Caco-2 (cell line): ENCODE data around the gene RINL. TPM values are rescaled to one million over a fixed set of nuclear protein-coding genes. Genes with fewer than 3 reads are reported as not detected.

Experiments
- BruUV-seq: library from RNA; stranded (reverse); fragments of 400-500 nt; replicated peaks from 2 replicates; lab custom pipeline; 2021; lab: Mats Ljungman, UMichigan
- CTCF ChIA-PET: fragments of 300-600 bp; sonication (Branson Sonifier 250); formaldehyde crosslinking; loops from one replicate; lab custom pipeline; 2022; ENCODE audit warnings: antibody characterized with exemption; lab: Charles Lee
- POLR2A ChIA-PET: fragments of 300-600 bp; sonication (Branson Sonifier 250); formaldehyde crosslinking; loops from one replicate; lab custom pipeline; 2022; ENCODE audit warnings: antibody characterized with exemption; lab: Charles Lee
- DNase-seq, 2 experiments: peaks; one replicate each; pipeline versions ENCODE4 v3.0.0 to v3.0.0-alpha.2; 2020 to 2022
- H3K27me3 ChIP-seq: replicated peaks from 2 replicates; pipeline ENCODE4 v1.6.0; 2011; ENCODE audit warnings: low read length; ENCODE audit not compliant: control insufficient read depth, insufficient read depth
- H3K36me3 ChIP-seq: 2 replicates; pipeline ENCODE4 v1.5.1; 2011; ENCODE audit warnings: low read length; ENCODE audit not compliant: control insufficient read depth, insufficient read depth
- H3K4me1 ChIP-seq: fragments of 250-450 bp; sonication (Bioruptor Pico); 2 replicates; pipeline ENCODE4 v1.5.1; 2020; ENCODE audit warnings: mild to moderate bottlenecking
- H3K4me3 ChIP-seq: 2 replicates; pipeline ENCODE4 v1.5.1; 2011; ENCODE audit warnings: low read depth, mild to moderate bottlenecking, control low read depth, low read length
- H3K9me3 ChIP-seq: fragments of 250-450 bp; sonication (Bioruptor Pico); 2 replicates; pipeline ENCODE4 v1.5.1; 2020; ENCODE audit warnings: mild to moderate bottlenecking, moderate library complexity
- H3K27ac Mint-ChIP-seq: one replicate; pipeline ENCODE4 v1.8.0; 2022; ENCODE audit warnings: mixed read lengths; ENCODE audit not compliant: unreplicated experiment
- H3K27me3 Mint-ChIP-seq: one replicate; pipeline ENCODE4 v1.8.0; 2022; ENCODE audit warnings: mixed read lengths; ENCODE audit not compliant: insufficient read depth, unreplicated experiment
- H3K36me3 Mint-ChIP-seq: one replicate; pipeline ENCODE4 v1.8.0; 2022; ENCODE audit warnings: mild to moderate bottlenecking, mixed read lengths; ENCODE audit not compliant: insufficient read depth, unreplicated experiment
- H3K4me1 Mint-ChIP-seq: one replicate; pipeline ENCODE4 v1.8.0; 2022; ENCODE audit warnings: low read depth, mixed read lengths; ENCODE audit not compliant: unreplicated experiment
- H3K4me3 Mint-ChIP-seq: one replicate; pipeline ENCODE4 v1.8.0; 2022; ENCODE audit warnings: mild to moderate bottlenecking, moderate library complexity, mixed read lengths; ENCODE audit not compliant: unreplicated experiment
- H3K9me3 Mint-ChIP-seq: one replicate; pipeline ENCODE4 v1.8.0; 2022; ENCODE audit warnings: mixed read lengths; ENCODE audit not compliant: unreplicated experiment
- intact Hi-C: fragments of 100-400 bp; cut with micrococcal nuclease; formaldehyde crosslinking; loops from one replicate; pipeline ENCODE4 v1.10.0; 2022; ENCODE audit not compliant: unreplicated experiment
- total RNA-seq: library from RNA; stranded (reverse); gene quantifications from 2 replicates; pipeline ENCODE4 v1.2.3, GENCODE V29; 2022
- TF ChIP-seq, protein P1 (sequence below), 2 experiments: fragments of 200-600 bp in 1 of 2; IDR thresholded peaks; 1 replicate in 1 of 2; 2 replicates in 1 of 2; pipeline versions ENCODE4 v1.5.1 to v1.8.0; 2011 to 2022; ENCODE audit warnings: antibody characterized with exemption in 1 of 2, control low read depth in 1 of 2, inconsistent platforms in 1 of 2, low read depth in 1 of 2, low read length in 1 of 2, mild to moderate bottlenecking in 1 of 2, moderate library complexity in 1 of 2; ENCODE audit not compliant: insufficient read depth in 1 of 2, severe bottlenecking in 1 of 2, unreplicated experiment in 1 of 2

Gene RINL
- total RNA-seq, 1 experiment from 2014 or later = 1.9 TPM

DNA sequence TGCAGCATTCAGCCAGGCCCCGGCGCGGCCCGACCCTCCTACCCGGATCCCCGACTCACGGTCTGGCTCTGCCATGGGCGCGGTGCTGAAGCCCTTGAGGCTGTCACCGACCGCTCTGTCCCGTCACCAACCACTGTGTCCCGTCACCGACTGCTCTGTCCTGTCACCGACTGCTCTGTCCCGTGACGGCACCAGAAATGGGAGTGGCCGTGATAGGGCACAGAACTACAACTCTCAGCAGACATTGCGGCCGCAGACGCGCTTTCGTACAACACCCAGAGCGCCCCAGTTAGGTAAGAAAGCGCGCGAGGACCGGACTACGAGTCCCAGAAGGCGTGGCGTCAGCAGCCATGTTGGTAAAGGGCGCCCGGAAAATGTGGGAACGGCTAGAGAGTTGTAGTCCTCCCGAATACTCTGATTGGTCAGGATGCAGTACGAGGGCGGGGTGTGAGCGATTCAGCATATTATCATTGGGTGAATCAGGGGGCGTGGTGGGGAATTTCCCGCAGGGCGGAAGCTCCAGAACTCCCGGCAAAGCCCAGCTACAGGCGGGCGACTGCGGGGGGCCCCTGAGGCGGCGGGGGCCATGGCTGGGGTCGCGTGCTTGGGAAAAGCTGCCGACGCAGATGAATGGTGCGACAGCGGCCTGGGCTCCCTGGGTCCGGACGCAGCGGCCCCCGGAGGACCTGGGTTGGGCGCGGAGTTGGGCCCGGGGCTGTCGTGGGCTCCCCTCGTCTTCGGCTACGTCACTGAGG, 21.5 kb upstream of the RINL start, which contains the start of the genes NFKBIB and SIRT2:
TSS of gene NFKBIB (plus strand) at position 523 of the 755 bp plus-strand sequence. CDS start at position 587, 64 bp downstream.
TSS of gene SIRT2 (minus strand) at position 172 of the 755 bp plus-strand sequence. CDS start at position 75, 97 bp downstream.
- ChIA-PET CTCF (interaction anchor here (0.5 to 1.9 kb wide), 7 partner anchors 12 to 497 kb away, joined by 3 to 24 read pairs (median 5); partner anchors contain the start of genes FAM98C, MRPS12 and SARS2), POLR2A (interaction anchor here (0.5 to 1.9 kb wide), 17 partner anchors 9 to 536 kb away, joined by 3 to 27 read pairs (median 4); partner anchors contain the start of genes ACTN4, ECH1, EIF3K and FAM98C)
- intact Hi-C loops = loop anchor here (1.0 kb wide), 2 partner anchors 31 to 49 kb away; partner anchors contain the start of genes MRPS12 and SARS2
- TF ChIP-seq, protein P1, sequence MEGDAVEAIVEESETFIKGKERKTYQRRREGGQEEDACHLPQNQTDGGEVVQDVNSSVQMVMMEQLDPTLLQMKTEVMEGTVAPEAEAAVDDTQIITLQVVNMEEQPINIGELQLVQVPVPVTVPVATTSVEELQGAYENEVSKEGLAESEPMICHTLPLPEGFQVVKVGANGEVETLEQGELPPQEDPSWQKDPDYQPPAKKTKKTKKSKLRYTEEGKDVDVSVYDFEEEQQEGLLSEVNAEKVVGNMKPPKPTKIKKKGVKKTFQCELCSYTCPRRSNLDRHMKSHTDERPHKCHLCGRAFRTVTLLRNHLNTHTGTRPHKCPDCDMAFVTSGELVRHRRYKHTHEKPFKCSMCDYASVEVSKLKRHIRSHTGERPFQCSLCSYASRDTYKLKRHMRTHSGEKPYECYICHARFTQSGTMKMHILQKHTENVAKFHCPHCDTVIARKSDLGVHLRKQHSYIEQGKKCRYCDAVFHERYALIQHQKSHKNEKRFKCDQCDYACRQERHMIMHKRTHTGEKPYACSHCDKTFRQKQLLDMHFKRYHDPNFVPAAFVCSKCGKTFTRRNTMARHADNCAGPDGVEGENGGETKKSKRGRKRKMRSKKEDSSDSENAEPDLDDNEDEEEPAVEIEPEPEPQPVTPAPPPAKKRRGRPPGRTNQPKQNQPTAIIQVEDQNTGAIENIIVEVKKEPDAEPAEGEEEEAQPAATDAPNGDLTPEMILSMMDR (IDR thresholded peaks at IDR 0.05; ENCODE audit: insufficient read depth in 1 of 2, low read depth in 1 of 2, low read length in 1 of 2, severe bottlenecking in 1 of 2, unreplicated experiment in 1 of 2) = no peak
- no TSS peak for BruUV-seq
- H3K4me1 Mint-ChIP-seq = peaks cover 23% of the 10 kb centered on the region
- peak within 1 kb of the TSS; percentile 75 for H3K4me3 Mint-ChIP-seq
- Histone ChIP-seq H3K36me3 (no peaks in the 10 kb centered on the region), H3K27me3 (no peaks in the 10 kb centered on the region), H3K9me3 (no peaks in the 10 kb centered on the region), H3K4me3 (peak within 1 kb of the TSS; percentile 82), H3K4me1 (peaks cover 18% of the 10 kb centered on the region)
- H3K27ac Mint-ChIP-seq = peak within 1 kb of the TSS; percentile 69
- H3K27me3 Mint-ChIP-seq = no peaks in the 10 kb centered on the region
- peaks cover 37% of the 10 kb centered on the region for H3K36me3 Mint-ChIP-seq
- H3K9me3 Mint-ChIP-seq = no peaks in the 10 kb centered on the region
- DNase-seq = peak; percentile 99 to 100

DNA sequence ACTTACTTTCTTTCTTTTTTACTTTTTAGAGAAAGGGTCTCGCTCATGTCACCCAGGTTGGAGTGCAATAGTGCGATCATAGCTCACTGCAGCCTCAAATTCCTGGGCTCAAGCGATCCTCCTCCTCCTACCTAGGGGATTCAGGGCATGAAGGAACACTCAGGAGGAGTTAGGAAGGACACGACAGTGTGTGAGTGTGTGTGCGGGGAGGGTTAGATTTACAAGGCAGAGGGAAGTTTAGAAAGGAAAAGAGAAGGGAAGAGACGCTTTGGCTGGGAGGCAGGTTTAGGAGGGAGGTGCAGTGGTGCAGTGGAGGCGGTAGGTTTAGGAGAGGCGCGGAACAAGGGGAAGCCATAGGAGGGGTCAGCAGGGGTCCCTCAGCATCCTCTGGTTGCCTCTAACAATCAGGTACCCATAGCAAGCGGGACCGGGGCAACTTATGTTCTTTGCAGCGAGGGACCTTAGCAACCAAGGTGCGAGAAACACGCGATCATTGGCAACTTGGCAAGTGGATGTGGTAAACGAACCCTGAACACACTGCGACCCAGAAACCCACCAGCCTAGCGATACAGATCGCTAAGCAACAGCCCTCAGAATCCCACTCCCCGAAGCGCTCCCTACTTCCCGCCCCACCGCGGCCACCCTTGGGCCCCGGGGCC, 20.8 kb upstream of the RINL start:
- TF ChIP-seq, protein P1 (IDR thresholded peaks at IDR 0.05; ENCODE audit: insufficient read depth in 1 of 2, low read depth in 1 of 2, low read length in 1 of 2, severe bottlenecking in 1 of 2, unreplicated experiment in 1 of 2) = no peak
- Histone ChIP-seq H3K27me3 (no peaks in the 10 kb centered on the region), H3K4me3 (peak overlapping the region; percentile 65), H3K36me3 (no peaks in the 10 kb centered on the region), H3K4me1 (peaks cover 14% of the 10 kb centered on the region; the same call in 1 of the 2 replicates), H3K9me3 (no peaks in the 10 kb centered on the region)
- CTCF ChIA-PET = no interaction called here
- H3K9me3 Mint-ChIP-seq = no peaks in the 10 kb centered on the region
- no peak for DNase-seq
- TSS peak; percentile 57 for BruUV-seq
- H3K27ac Mint-ChIP-seq = peak overlapping the region; percentile 69
- H3K36me3 Mint-ChIP-seq = peaks cover 31% of the 10 kb centered on the region
- POLR2A ChIA-PET = interaction anchor here (0.9 to 1.0 kb wide), 2 partner anchors 32 to 61 kb away, joined by 3 to 4 read pairs; partner anchors contain the start of genes MRPS12 and SARS2
- H3K4me1 Mint-ChIP-seq = peaks cover 17% of the 10 kb centered on the region
- intact Hi-C loops = loop anchor here (1.0 kb wide), 2 partner anchors 31 to 49 kb away; partner anchors contain the start of genes MRPS12 and SARS2
- H3K4me3 Mint-ChIP-seq = peak overlapping the region; percentile 75
- no peaks in the 10 kb centered on the region for H3K27me3 Mint-ChIP-seq

DNA sequence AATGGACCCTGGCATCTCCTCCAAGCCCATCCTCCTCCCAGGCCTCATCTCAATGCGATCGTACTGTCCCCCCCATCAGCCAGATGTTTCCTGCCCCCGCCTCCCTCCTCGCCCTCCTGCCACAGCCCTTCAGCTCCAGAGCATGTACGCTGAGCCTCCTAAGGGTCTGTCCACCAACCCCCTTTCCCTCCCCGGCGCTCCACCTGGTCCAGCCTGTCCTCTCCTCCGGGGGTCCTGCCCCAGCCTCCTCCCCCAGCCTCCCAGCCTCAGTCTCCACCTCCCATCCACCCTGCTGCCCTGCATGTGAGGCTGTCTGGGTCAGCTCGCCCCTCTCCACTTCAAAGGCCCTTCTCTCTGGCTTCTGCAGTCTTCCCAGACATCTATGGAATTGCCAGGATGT, 16.9 kb upstream of the RINL start:
- intact Hi-C loops = no loop called here
- H3K27ac Mint-ChIP-seq = peak overlapping the region; percentile 6

More for the DNA sequence above, 16.9 kb upstream of the RINL start:
- DNase-seq = no peak
- no peaks in the 10 kb centered on the region for H3K36me3 ChIP-seq
- POLR2A ChIA-PET = no interaction called here
- H3K27me3 ChIP-seq = no peaks in the 10 kb centered on the region
- H3K4me3 Mint-ChIP-seq = no peak overlapping the region
- H3K4me1 Mint-ChIP-seq = peaks cover 11% of the 10 kb centered on the region
- 0 out of 2 replicates have a peak, but pooled peaks cover 6% of the 10 kb centered on the region for H3K4me1 ChIP-seq
- no peaks in the 10 kb centered on the region for H3K27me3 Mint-ChIP-seq
- CTCF ChIA-PET = no interaction called here
- BruUV-seq = no TSS peak
- H3K36me3 Mint-ChIP-seq = peaks cover 24% of the 10 kb centered on the region
- H3K9me3 Mint-ChIP-seq = no peaks in the 10 kb centered on the region
- no peaks in the 10 kb centered on the region for H3K9me3 ChIP-seq
- TF ChIP-seq, protein P1 (IDR thresholded peaks at IDR 0.05; ENCODE audit: insufficient read depth in 1 of 2, low read depth in 1 of 2, low read length in 1 of 2, severe bottlenecking in 1 of 2, unreplicated experiment in 1 of 2) = no peak
- no peak overlapping the region for H3K4me3 ChIP-seq
